Testis (tissue), 3 donors: ENCODE results near the gene TTLL12. TPM values are rescaled to one million over a fixed set of nuclear protein-coding genes. Genes with fewer than 3 reads are reported as not detected.
A peak's percentile ranks its signal among the peaks of the same experiment; 100 is the strongest.

Experiments used
- DNase-seq: peaks from one replicate; pipeline ENCODE4 v3.0.0-alpha.2; 2019
- H3K27ac ChIP-seq, 2 donors: fragments of 200-600 bp; sonication (generic); one replicate each; pipeline ENCODE4 v1.5.1; 2019
- H3K27me3 ChIP-seq: fragments of 200-600 bp; sonication (generic); one replicate; pipeline ENCODE4 v1.5.1; 2019
- H3K36me3 ChIP-seq: fragments of 200-600 bp; sonication (generic); one replicate; pipeline ENCODE4 v1.5.1; 2017; ENCODE audit warnings: low read depth; ENCODE audit errors: missing control alignments
- H3K4me1 ChIP-seq: fragments of 200-600 bp; sonication (generic); one replicate; pipeline ENCODE4 v1.5.1; 2019
- H3K4me3 ChIP-seq, 2 donors: fragments of 200-600 bp; sonication (generic); one replicate each; pipeline ENCODE4 v1.5.1; 2017 to 2019
- H3K9me3 ChIP-seq: fragments of 200-600 bp; sonication (generic); one replicate; pipeline ENCODE4 v1.5.1; 2017
- POLR2A ChIP-seq: fragments of 450-650 bp; IDR thresholded peaks from one replicate; pipeline ENCODE4 v1.6.1; 2017; ENCODE audit warnings: antibody characterized with exemption, mild to moderate bottlenecking, moderate library complexity
- WGBS, 2 donors: methylation state at CpG; one replicate each; pipeline ENCODE4 v1.1.5; 2018; 5-methylcytosine and 5-hydroxymethylcytosine counted together
- intact Hi-C: fragments of 100-400 bp; cut with DNase I; formaldehyde crosslinking; loops from one replicate; pipeline ENCODE4 v1.15.1; 2023; ENCODE audit warnings: low total_unique reads
- polyA plus RNA-seq: library from polyadenylated mRNA; stranded (reverse); fragments of 350-450 nt; fragmentation: Illumina TruSeq; extraction: RNeasy Lipid Tissue Mini Kit (QIAGEN cat#74804); gene quantifications from one replicate; pipeline ENCODE4 v1.2.3, GENCODE V29; 2014; ENCODE audit warnings: low read depth, low replicate concordance; ENCODE audit not compliant: insufficient read depth
- total RNA-seq, 2 donors: library from RNA; depleted of rRNA; stranded (reverse); fragments of >200 nt; gene quantifications; one replicate each; pipeline ENCODE4 v1.2.3, GENCODE V29; 2016
- TF ChIP-seq, protein P1 (sequence below), 3 experiments: fragments of 450-650 bp in 2 of 3; fragments of 200-600 bp in 1 of 3; sonication (generic) in 1 of 3; IDR thresholded peaks; one replicate each; pipeline ENCODE4 v1.5.1; 2016 to 2019; ENCODE audit warnings: antibody characterized with exemption in 3 of 3, mild to moderate bottlenecking in 2 of 3, moderate library complexity in 1 of 3

The TTLL12 gene
- total and polyA plus RNA-seq, 3 donors from 2014 or later: 62.0 to 175 (median 111) TPM

- WGBS, 2 donors: 24 to 28% methylated on average over 14 to 22 of the region's 22 CpGs
- Histone ChIP-seq H3K36me3 (no peaks in the 10 kb centered on the region), H3K4me1 (peaks cover 13% of the 10 kb centered on the region), H3K27ac (peak overlapping the region; percentile 59 to 63), H3K4me3 (peak overlapping the region; percentile 9 to 81), H3K27me3 (no peaks in the 10 kb centered on the region), H3K9me3 (no peaks in the 10 kb centered on the region)
- TF ChIP-seq POLR2A: no peak
- TF ChIP-seq, protein P1, sequence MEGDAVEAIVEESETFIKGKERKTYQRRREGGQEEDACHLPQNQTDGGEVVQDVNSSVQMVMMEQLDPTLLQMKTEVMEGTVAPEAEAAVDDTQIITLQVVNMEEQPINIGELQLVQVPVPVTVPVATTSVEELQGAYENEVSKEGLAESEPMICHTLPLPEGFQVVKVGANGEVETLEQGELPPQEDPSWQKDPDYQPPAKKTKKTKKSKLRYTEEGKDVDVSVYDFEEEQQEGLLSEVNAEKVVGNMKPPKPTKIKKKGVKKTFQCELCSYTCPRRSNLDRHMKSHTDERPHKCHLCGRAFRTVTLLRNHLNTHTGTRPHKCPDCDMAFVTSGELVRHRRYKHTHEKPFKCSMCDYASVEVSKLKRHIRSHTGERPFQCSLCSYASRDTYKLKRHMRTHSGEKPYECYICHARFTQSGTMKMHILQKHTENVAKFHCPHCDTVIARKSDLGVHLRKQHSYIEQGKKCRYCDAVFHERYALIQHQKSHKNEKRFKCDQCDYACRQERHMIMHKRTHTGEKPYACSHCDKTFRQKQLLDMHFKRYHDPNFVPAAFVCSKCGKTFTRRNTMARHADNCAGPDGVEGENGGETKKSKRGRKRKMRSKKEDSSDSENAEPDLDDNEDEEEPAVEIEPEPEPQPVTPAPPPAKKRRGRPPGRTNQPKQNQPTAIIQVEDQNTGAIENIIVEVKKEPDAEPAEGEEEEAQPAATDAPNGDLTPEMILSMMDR (IDR thresholded peaks at IDR 0.05): no peak
- DNase-seq: peak; percentile 66
- intact Hi-C loops: no loop called here
Observed at GRCh38 chr22:43152357-43153071, 34.4 kb downstream of the TTLL12 start.

DNA sequence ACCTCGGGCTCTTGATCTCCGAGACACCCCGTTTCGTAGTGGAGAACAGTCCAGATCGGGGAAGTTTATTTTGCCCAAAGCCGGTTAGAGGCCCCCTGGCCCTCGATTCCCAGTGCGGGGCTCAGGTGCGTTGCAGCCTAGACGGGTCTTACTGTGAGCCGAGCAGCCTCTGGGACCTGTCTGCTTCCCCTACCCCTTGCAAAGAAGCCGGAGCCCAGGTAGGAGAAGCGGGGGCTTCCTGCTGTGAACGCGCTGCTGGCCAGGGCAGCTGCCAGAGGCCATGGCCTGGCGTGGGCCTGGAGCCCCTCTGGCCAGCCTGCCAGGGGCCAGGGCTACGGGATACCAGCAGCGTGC is 35.0 kb downstream of the TTLL12 start:
- no peaks in the 10 kb centered on the region for H3K9me3 ChIP-seq
- peak overlapping the region; percentile 59 to 63 for H3K27ac ChIP-seq
- no peaks in the 10 kb centered on the region for H3K27me3 ChIP-seq
- WGBS, 2 donors: 50% methylated on average over 18 of the region's 18 CpGs; no CpG with 5 or more reads in 1 of the 2 donors
- DNase-seq: no peak
- no peak for TF ChIP-seq POLR2A
- TF ChIP-seq, protein P1 (IDR thresholded peaks at IDR 0.05): no peak
- intact Hi-C loops: no loop called here
- H3K36me3 ChIP-seq: no peaks in the 10 kb centered on the region
- H3K4me3 ChIP-seq: peak overlapping the region; percentile 64 to 81
- H3K4me1 ChIP-seq: peaks cover 13% of the 10 kb centered on the region

DNA sequence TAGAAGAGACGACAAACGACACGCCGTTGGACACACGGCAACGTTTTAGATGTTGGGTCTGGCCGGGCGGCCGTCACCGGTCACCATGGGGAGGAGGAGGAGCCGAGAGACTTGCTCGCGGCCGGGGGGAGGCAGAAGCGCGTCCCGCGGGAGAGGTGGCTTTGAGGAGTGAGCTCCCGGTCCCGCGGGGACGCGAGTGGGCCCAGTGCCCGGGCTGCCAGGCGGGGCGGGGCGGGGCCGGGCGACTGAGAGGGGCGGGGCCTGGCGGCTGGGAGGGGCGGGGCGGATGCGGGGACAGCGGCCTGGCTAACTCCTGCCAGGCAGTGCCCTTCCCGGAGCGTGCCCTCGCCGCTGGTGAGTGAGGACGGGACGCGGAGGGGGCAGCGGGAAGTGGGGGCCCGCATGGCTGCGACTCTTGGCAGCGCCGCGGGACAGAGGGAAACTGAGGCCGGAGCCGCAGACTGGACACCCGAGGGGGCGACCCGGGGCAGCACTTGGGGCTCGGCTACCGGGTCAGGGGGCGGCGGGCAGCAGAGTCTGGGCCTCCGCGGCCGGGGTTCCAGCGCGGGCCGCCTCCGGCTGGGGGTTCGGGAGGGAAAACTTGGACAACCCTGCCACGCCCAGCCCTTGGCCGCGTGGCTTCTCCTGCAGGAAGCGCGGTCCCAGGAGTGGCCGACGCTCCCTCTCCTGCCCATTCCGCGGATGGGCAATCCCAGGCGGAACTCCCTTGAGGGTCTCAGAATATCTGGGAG is 35.5 kb downstream of the TTLL12 start, which contains the start of gene TSPO:
Gene TSPO, plus strand, starts transcription at position 309 of the 752 bp plus-strand sequence. CDS start 7,680 bp downstream, outside the sequence.
- Histone ChIP-seq H3K27ac (peak within 1 kb of the TSS; percentile 59 to 63), H3K4me3 (peak within 1 kb of the TSS; percentile 64 to 81), H3K36me3 (no peaks in the 10 kb centered on the region), H3K9me3 (no peaks in the 10 kb centered on the region), H3K27me3 (no peaks in the 10 kb centered on the region), H3K4me1 (peaks cover 13% of the 10 kb centered on the region)
- intact Hi-C loops: no loop called here
- DNase-seq: peak; percentile 77
- no peak for TF ChIP-seq POLR2A
- TF ChIP-seq, protein P1 (IDR thresholded peaks at IDR 0.05): no peak
- WGBS, 2 donors: 0 to 4% methylated on average over 10 to 73 of the region's 75 CpGs

DNA sequence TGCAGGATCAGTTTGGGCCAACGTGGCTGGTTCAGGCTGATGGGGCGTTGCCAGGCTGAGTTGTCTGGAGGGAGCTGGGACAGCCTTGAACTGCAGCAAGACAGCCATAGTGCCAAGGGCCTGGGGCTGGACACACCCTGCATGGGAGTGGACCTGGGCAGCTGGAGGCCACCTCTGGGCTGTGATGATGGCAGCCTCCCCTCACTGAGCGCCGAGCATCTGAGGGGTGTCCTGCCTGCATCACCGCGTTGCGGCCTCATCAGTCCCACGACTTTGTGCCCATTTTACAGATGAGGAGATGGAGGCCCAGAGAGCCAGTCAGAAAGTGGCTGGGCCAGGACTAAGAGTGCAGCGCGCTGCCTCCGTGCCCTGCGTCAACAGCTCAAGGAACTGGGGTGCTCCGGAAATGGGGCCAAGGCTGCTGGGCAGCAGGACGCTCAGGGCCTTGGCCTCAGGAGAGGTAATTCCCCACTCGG is 36.2 kb downstream of the TTLL12 start:
- TF ChIP-seq, protein P1 (IDR thresholded peaks at IDR 0.05): no peak
- no peak for TF ChIP-seq POLR2A
- Histone ChIP-seq H3K27me3 (no peaks in the 10 kb centered on the region), H3K27ac (no peak overlapping the region), H3K4me1 (peaks cover 13% of the 10 kb centered on the region), H3K36me3 (no peaks in the 10 kb centered on the region), H3K4me3 (peak overlapping the region; percentile 64 to 81), H3K9me3 (no peaks in the 10 kb centered on the region)
- no peak for DNase-seq
- WGBS, 2 donors: 40 to 52% methylated on average over 11 to 15 of the region's 15 CpGs
- intact Hi-C loops: no loop called here
